Measurements from ENCODE around the gene ZNF526. TPM values are rescaled to one million over a fixed set of nuclear protein-coding genes. Genes with fewer than 3 reads are reported as not detected.

The ZNF526 gene, protein sequence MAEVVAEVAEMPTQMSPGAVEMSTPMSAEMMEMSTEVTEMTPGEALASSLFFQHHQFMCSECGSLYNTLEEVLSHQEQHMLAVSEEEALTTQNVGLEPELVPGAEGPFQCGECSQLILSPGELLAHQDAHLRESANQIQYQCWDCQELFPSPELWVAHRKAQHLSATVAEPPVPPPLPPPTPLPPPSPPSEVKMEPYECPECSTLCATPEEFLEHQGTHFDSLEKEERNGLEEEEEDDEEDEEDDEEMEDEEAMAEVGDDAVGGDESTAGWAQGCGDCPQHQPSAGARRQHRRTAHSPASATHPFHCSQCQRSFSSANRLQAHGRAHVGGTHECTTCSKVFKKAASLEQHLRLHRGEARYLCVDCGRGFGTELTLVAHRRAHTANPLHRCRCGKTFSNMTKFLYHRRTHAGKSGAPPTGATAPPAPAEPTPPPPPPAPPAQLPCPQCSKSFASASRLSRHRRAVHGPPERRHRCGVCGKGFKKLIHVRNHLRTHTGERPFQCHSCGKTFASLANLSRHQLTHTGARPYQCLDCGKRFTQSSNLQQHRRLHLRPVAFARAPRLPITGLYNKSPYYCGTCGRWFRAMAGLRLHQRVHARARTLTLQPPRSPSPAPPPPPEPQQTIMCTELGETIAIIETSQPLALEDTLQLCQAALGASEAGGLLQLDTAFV
- total RNA-seq (2014; rRNA removed): 5.1 and 6.1 TPM in 2 replicates
- percentile 73 among the genes with signal in this experiment for Bru-seq, nascent RNA
- BruChase-seq, experiment 1, labeled RNA remaining after a 6-hour chase: percentile 67 among the genes with signal in this experiment
- percentile 76 among the genes with signal in this experiment for BruChase-seq, experiment 2, labeled RNA remaining after a 2-hour chase
- long read RNA-seq, full-length matches to known transcripts: 18 of 38 reads
- long read RNA-seq, partial matches to known transcripts: 1 of 38 reads
- long read RNA-seq, other reads (novel, unspliced or antisense): 19 of 38 reads

DNA sequence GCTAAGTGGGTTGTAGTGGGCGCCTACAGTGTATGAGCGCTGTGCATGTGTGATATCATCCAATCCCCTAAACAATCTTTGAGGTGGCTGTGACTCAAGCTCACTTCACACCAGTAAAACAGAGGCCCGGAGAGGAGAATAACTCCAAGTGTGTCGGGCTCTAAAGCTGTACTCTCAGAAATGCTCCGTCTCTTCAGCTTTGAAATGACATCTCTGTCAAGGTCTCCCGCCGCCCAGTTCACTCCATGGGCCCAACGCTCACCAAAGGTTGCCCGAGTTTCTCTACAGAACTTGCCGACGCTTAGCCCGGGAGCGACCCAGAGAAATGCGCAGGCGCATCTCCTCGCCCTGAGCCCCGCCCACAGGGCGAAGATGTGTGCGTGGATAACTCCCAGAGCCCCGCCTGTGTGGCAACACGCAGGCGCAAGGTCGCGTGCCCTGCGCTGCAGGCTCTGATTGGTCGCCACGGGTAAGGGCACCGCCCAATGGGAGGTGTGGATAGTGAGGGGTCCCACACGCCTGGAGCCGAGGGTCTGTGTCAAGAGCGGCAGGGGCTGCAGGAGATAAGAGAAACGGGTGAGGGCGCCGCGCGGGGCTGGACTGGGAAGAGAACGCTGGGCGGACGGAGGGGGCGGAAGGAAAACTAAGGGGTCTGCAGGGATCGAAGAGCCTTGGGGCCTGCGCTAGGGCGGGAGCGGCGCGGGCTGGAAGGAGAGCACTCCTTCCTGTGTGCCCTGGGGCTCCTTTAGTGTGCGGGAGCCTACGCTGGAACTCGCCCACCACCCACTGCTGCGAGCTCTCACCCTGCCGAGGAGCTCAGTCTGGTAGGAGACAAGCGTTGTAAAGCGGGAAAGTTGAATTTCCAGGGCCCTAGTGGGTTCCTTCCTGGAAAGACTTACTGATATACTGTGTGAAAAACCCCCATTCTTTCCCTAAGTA is at the start of gene ZNF526:
Gene ZNF526, plus strand, starts transcription at position 501 of the 939 bp plus-strand sequence. CDS start 4,092 bp downstream, outside the sequence.
- no peaks in the 10 kb centered on the region for H3K27me3 ChIP-seq (ENCODE audit: low read length)
- peak within 1 kb of the TSS; percentile 92 for H3K9ac ChIP-seq (ENCODE audit: low read length)
- peaks cover 22% of the 10 kb centered on the region for H3K4me1 ChIP-seq (ENCODE audit: insufficient read depth, low read length)
- H3K79me2 ChIP-seq (ENCODE audit: low read length): peaks cover 59% of the 10 kb centered on the region
- ChIA-PET CTCF (no interaction called here), POLR2A (ENCODE audit: unreplicated experiment) (no interaction called here)
- H3K4me2 ChIP-seq (ENCODE audit: low read length): peak within 1 kb of the TSS; percentile 83
- intact Hi-C loops (cut with micrococcal nuclease): no loop called here
- no peaks in the 10 kb centered on the region for H3F3A ChIP-seq (ENCODE audit: low read length, unreplicated experiment)
- H3K9me2 ChIP-seq (replicated peaks; ENCODE audit: low read length): no peaks in the 10 kb centered on the region
- H3K9me3 ChIP-seq (ENCODE audit: low read length): no peaks in the 10 kb centered on the region
- H3K27ac ChIP-seq (ENCODE audit: low read length): peak within 1 kb of the TSS; percentile 43
- peak within 1 kb of the TSS; percentile 66 for H2AFZ ChIP-seq (ENCODE audit: low read length)
- H4K20me1 ChIP-seq (ENCODE audit: low read length): peaks cover 13% of the 10 kb centered on the region
- ATAC-seq (peak; percentile 75), DNase-seq (peak; percentile 96)
- TSS peak; percentile 87 for BruUV-seq (replicated peaks)
- TF ChIP-seq EZH2phosphoT487 (IDR thresholded peaks at IDR 0.05; ENCODE audit: borderline replicate concordance, low read length) (no peak), EZH2 (IDR thresholded peaks at IDR 0.05; ENCODE audit: low read length, unreplicated experiment) (no peak)
- TF ChIP-seq, protein P1, sequence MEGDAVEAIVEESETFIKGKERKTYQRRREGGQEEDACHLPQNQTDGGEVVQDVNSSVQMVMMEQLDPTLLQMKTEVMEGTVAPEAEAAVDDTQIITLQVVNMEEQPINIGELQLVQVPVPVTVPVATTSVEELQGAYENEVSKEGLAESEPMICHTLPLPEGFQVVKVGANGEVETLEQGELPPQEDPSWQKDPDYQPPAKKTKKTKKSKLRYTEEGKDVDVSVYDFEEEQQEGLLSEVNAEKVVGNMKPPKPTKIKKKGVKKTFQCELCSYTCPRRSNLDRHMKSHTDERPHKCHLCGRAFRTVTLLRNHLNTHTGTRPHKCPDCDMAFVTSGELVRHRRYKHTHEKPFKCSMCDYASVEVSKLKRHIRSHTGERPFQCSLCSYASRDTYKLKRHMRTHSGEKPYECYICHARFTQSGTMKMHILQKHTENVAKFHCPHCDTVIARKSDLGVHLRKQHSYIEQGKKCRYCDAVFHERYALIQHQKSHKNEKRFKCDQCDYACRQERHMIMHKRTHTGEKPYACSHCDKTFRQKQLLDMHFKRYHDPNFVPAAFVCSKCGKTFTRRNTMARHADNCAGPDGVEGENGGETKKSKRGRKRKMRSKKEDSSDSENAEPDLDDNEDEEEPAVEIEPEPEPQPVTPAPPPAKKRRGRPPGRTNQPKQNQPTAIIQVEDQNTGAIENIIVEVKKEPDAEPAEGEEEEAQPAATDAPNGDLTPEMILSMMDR (conservative IDR thresholded peaks at IDR 0.05; ENCODE audit: low read depth, low read length): no peak
- peak within 1 kb of the TSS; percentile 74 for H3K4me3 ChIP-seq (ENCODE audit: low read length)
- no peaks in the 10 kb centered on the region; the same call in 1 of the 2 replicates for H3K36me3 ChIP-seq (ENCODE audit: low read depth, low read length)

DNA sequence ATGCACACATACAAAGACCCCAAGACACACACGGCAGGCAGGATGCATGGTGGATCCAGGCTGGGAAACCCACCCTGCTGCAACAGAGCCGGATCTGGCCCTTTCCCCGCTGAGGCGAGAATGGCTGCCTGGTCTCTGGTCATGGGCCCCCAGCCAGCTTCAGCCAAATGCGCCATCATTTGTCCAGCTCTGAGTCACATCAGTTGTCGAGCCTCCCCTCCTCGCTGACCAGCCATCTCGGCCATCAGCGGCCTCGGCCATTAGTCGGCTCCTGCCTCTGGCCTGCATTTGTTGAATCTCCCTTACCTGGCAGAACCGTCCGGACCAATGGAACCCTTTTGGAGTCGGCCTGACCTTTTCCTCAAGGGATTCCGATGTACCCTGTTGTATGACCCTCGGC is 49.4 kb upstream of the ZNF526 start:
- Histone ChIP-seq H4K20me1 (ENCODE audit: low read length) (no peaks in the 10 kb centered on the region), H3K9me2 (replicated peaks; ENCODE audit: low read length) (no peaks in the 10 kb centered on the region), H3K4me2 (ENCODE audit: low read length) (no peak overlapping the region), H3K79me2 (ENCODE audit: low read length) (no peaks in the 10 kb centered on the region), H3K36me3 (ENCODE audit: low read depth, low read length) (no peaks in the 10 kb centered on the region), H3K4me1 (ENCODE audit: insufficient read depth, low read length) (peaks cover 31% of the 10 kb centered on the region), H3K9me3 (ENCODE audit: low read length) (no peaks in the 10 kb centered on the region), H3K27ac (ENCODE audit: low read length) (no peak overlapping the region), H3F3A (ENCODE audit: low read length, unreplicated experiment) (no peaks in the 10 kb centered on the region), H3K27me3 (ENCODE audit: low read length) (peaks cover 4% of the 10 kb centered on the region), H3K4me3 (ENCODE audit: low read length) (no peak overlapping the region), H3K9ac (ENCODE audit: low read length) (no peak overlapping the region), H2AFZ (ENCODE audit: low read length) (no peak overlapping the region)
- TF ChIP-seq EZH2 (IDR thresholded peaks at IDR 0.05; ENCODE audit: low read length, unreplicated experiment) (no peak), EZH2phosphoT487 (IDR thresholded peaks at IDR 0.05; ENCODE audit: borderline replicate concordance, low read length) (no peak)
- TF ChIP-seq, protein P1 (conservative IDR thresholded peaks at IDR 0.05; ENCODE audit: low read depth, low read length): no peak
- DNase-seq (no peak), ATAC-seq (no peak)
- POLR2A ChIA-PET (ENCODE audit: unreplicated experiment): no interaction called here
- intact Hi-C loops (cut with micrococcal nuclease): no loop called here
- CTCF ChIA-PET: no interaction called here
- BruUV-seq (replicated peaks): no TSS peak
